Effector CD4-positive, alpha-beta T cell (primary cell): ENCODE measurements around the gene SLC2A11.
"Not testable (repeated sequence)": the region's sequence is repeated elsewhere in the genome, so short reads cannot be mapped to it uniquely, and the experiment has no call there.

ENCODE experiments used
- DNase-seq: peaks from one replicate; pipeline ENCODE4 v3.0.0-alpha.2; 2020

Gene SLC2A11

GRCh38 chr22:23892706-23893105 is 35.0 kb downstream of the SLC2A11 start:
- DNase-seq, result no peak

GRCh38 chr22:23893121-23893944 is 35.7 kb downstream of the SLC2A11 start:
- no peak for DNase-seq

GRCh38 chr22:23893945-23894709 is 36.5 kb downstream of the SLC2A11 start, which contains the start of gene MIF:
Gene MIF (plus strand): TSS chr22:23894383. CDS start chr22:23894475, 92 bp downstream.
- DNase-seq, result peak; percentile 90

- peak; percentile 47 for DNase-seq
Measured at GRCh38 chr22:23894710-23895598, 37.3 kb downstream of the SLC2A11 start.

GRCh38 chr22:23895599-23896144 is 38.0 kb downstream of the SLC2A11 start:
- no peak for DNase-seq

GRCh38 chr22:23896166-23896522 is 38.5 kb downstream of the SLC2A11 start:
- no peak for DNase-seq

- DNase-seq, result no peak
Measured at GRCh38 chr22:23896523-23897186, 39.0 kb downstream of the SLC2A11 start.

DNA sequence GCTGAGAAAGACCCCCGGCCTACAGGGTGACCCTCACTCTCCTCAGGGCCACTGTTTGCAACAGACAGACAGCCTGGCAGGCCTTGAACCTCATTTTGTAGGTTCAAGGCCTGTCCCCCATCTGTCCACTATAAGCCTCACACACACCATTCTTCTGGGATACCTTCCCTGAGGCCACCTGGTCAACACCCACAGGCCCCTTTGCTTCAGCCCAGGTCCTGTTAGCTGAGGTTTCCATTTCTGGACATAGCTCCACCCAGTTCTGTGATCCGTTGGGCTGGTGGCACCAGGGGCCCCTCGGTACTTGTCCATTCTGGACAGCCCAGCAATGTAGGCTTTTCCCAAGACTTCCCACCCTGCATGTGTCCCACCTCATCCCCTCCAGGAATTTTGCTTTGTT is 39.6 kb downstream of the SLC2A11 start:
- DNase-seq, result no peak

DNA sequence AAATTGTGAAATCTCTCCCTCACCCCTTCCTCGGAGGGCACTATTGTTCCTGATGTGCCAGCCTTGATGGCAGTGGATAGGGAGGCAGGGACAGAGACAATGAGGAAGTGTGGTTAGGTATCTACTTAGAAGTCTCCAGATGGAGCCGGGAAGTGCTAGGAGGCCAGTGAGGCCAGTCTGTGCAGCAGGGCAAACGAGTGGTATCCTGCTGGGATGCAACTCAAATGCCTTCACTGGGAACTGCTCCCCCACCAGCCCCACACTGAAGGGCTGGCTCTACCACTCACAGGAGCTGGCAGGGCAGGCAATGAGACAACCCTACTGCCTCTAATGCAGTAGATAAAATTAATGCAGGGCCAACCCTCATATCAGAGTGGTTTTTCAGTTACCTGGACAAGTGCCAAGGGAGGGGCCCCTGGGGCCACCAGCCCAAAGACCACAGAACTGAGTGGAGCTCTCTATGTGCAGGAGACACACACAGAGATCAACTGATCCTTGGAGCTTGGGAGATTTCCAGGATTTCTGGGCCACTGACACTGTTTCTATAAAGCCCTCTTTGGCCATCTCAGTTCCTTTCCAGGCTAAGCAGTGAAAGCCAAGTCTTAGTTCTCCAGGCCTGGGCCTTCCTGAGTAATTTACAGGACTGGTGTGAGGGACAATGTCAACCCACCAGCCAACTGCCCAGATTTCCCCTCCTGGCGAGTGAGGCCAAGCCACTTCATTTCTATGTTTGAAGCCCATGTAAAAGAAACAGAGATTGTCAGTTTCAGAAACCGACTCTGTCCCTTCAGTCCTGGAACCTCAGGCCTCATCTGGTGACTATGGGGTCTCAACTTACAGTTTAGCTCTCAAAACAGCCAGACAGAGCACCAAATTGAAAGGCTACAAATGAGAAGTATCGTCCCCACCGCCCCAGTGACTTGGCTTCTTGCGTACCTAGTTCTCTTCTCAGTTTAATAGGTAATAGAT is 40.6 kb downstream of the SLC2A11 start:
- no peak for DNase-seq

- DNase-seq, result no peak
Measured at GRCh38 chr22:23899042-23899745, 41.5 kb downstream of the SLC2A11 start.

DNA sequence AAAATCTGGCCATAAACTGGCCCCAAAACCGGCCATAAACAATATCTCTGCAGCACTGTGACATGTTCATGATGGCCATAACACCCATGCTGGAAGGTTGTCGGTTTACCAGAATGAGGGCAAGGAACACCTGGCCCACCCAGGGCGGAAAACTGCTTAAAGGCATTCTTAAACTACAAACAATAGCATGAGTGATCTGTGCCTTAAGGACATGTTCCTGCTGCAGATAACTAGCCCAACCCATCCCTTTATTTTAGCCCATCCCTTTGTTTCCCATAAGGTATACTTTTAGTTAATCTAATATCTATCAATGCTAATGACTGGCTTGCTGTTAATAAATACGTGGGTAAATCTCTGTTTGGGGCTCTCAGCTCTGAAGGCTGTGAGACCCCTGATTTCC is 42.6 kb downstream of the SLC2A11 start:
- DNase-seq, result not testable (repeated sequence)

DNA sequence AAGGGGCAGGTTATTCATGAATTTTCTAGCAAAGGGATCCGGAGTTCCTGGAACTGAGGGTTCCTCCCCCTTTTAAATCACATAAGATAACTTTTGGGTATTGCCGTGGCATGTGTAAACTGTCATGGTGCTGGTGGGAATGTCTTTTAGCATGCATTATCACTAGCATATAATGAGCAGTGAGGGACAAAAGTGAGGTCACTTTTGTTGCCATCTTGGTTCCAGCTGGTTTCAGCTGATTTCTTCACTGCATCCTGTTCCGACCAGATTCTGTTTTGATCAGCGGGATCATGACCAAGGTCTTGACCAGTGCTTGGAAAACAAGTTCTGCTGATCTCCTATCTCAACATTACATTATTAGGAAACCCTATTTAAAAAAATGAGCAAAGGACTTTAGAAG is 43.9 kb downstream of the SLC2A11 start:
- DNase-seq, result no peak

GRCh38 chr22:23903328-23903971 is 45.8 kb downstream of the SLC2A11 start:
- no peak for DNase-seq

GRCh38 chr22:23904573-23905254 is 47.0 kb downstream of the SLC2A11 start:
- no peak for DNase-seq

- DNase-seq, result no peak
Measured at GRCh38 chr22:23906641-23907040, 49.0 kb downstream of the SLC2A11 start.

DNA sequence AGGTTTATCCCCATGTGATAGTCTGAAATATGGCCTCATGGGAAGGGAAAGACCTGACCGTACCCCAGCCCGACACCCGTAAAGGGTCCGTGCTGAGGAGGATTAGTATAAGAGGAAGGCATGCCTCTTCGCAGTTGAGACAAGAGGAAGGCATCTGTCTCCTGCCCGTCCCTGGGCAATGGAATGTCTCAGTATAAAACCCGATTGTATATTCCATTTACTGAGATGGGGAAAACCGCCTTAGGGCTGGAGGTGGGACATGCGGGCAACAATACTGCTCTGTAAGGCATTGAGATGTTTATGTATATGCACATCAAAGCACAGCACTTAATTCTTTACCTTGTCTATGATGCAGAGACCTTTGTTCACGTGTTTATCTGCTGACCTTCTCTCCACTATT is 49.7 kb downstream of the SLC2A11 start:
- not testable (repeated sequence) for DNase-seq

DNA sequence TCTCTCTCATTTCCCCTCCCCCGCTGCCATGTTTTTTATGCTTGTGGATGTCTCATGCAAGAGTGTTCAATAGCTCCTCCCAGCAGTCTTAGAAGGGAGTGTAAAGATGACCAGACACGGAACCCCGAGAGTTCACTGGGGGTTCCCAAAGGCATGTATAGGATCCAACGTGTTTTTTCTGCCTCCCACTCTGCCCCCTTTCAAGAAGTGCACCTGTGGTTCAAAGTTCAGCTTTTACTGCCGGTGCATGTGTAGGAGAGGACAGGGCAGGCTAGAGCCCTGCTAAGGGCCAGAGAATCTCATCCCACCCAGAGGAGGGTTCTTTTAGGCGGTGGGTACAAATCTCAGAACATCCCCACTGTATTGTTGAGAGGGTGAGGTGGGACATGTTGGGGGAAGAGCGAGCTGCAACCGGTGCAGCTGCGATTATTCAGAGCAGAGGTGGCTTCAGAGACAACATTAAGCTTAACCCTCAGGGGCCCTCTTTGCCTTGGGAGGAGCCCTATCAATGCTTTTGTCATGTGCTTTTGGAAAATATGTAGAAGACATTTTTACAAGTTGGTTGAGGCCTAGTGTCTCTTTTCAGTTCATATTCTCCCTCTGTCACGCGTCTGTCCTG is 51.0 kb downstream of the SLC2A11 start:
- DNase-seq, result no peak

- no peak for DNase-seq
Measured at GRCh38 chr22:23909296-23909898, 51.7 kb downstream of the SLC2A11 start.
